Cortex of kidney (tissue), 1 donor: ENCODE results near the gene KCNG2.

Source experiments
- DNase-seq: peaks from one replicate; lab custom pipeline; 2025; lab: John Stamatoyannopoulos, UW

Gene KCNG2

DNA sequence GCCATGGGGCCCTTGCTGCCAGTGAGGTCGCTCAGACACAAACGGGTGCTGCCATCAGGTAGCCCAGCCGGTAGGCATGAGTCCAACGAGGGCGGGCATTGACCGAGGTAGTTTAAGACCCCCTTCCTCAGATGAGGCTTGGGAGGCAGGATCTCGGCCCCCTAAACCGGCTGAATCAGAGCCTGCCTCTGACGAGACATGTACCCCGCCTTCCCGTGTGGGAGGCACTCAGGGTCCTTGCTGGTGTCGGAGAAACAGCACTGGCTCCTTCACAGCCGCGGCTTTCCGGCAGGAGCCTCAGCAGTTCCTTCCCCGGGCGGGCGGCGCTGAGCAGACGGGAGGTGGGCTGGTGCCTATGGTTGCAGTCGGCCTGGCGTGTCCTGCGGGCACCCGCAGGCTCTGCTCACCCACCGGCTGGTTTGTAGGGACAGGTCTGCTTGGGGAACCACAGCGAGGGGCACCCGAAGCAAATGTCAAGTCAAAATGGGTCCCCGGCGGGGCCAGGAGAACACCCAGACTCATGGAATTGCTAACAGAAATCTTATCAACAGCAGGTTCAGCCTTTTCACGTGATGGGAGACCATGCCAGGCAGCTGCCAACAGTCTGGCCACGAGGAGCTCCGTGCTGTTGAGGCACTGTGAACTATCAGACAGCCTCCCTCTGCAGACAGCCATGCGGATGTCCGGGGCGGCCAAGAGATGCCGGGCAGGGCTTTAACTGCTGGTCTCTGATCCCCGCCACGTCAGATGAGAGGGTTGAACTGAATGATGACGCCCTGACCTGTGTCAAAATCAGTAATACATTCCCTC lies 2.8 kb downstream of the KCNG2 start:
- DNase-seq = no peak

DNA sequence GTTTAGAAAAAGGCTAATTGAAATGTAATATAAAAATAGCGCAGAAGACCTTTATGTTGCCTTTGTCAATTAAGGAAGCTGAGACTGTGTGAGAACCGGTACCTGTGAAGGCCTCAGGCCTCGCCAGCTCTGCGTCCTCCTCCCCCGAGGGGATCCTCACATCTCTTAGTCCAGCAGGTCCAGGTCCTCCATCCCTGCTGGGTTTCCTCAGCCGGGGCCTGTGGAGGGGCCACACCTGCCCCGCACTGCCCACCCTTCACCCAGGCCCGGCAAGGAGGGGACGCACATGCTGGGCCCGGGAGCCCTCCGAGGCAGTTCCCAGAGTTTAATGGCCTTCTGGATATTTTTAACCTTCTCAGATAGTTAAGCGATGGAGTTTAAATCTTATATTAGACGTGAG lies 3.5 kb downstream of the KCNG2 start:
- no peak for DNase-seq

DNA sequence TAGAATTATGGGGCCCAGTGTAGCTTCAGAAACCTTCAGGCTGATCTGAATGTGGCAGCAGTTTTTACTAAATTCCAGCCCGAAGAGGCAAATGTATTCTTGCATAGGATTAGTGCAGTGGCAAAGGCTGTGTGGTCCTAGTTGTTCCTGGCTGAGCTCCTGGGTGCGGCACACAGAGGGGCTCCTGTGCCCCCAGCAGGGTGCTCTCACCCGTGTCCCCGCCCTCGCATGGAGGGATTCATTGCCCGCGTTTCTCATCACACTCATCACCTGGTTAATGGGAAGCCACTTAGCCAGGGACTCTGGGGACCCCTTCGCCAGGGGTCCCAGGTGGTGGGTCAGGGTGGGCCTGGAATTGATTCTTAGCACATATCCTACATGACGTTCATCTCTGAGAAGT lies 3.9 kb downstream of the KCNG2 start:
- no peak for DNase-seq

DNA sequence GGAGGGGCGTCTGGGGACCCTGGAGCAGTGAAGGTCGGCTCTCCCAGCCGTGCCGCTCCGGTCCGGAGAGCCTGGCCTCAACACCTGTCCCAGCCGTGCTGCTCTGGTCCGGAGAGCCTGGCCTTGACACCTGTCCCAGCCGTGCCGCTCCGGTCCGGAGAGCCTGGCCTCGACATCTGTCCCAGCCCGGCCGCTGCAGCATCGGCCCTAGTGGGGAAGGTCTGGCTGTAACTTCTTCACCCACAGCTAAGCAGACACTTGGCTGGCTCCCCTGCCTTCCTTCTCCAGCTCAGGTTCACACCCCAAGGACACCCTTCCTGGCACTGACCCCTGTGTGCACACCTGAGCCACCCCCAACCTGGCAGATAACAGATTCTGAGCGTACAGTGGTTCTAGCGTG lies 4.6 kb downstream of the KCNG2 start:
- no peak for DNase-seq

DNA sequence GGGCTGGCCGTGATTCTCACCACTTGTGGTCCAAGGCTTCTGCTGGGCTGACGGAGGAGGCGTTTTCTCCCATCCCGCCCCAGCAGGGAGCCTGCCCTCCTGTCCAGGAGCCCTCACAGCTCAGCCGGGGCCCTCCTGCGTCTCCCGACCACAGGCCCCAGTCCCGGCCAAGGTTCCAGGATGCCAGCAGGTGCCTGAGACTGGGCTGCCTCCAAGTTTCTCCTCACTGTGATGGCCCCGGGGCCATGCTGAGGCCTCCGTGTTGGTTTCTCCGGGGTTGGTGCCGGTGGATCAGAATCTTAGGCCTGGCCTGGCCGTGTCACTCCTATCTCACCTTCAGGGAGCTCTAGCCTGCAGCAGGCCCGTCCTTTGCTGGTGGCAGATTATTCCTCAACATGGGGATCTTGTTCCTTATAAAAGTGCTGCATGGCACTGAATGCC lies 5.9 kb downstream of the KCNG2 start:
- no peak for DNase-seq

DNA sequence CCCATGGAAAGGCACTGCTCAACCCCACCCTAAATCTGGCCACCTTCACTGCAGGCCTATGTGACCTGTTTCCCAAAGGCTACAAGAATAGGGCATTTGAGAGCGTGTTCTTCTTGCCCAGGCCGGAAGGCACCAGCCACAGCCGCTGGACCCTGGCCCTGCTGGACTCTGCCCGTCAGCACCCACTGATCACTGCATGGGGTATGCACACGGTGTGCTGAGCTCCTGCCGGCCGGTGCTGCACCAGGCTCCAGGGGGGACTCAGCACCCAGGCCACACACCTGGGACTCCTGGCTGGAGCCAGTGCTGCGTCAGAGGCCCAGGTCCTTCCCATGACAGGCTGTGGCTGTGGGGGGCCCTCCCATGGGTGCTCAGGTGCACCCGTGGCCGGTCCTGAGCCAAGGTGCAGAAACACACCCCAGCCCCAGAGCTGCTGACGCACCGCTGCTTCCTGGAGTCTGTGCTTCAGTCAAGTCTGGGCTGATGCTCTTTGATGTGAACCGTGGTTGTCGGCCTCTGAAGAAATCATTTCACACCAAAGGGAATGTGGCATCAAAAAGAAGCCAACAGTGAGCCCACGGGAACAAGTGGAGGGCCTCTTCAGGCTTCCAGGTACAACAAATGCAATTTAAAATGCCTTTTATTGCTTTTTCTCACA lies 6.5 kb downstream of the KCNG2 start:
- DNase-seq = no peak

DNA sequence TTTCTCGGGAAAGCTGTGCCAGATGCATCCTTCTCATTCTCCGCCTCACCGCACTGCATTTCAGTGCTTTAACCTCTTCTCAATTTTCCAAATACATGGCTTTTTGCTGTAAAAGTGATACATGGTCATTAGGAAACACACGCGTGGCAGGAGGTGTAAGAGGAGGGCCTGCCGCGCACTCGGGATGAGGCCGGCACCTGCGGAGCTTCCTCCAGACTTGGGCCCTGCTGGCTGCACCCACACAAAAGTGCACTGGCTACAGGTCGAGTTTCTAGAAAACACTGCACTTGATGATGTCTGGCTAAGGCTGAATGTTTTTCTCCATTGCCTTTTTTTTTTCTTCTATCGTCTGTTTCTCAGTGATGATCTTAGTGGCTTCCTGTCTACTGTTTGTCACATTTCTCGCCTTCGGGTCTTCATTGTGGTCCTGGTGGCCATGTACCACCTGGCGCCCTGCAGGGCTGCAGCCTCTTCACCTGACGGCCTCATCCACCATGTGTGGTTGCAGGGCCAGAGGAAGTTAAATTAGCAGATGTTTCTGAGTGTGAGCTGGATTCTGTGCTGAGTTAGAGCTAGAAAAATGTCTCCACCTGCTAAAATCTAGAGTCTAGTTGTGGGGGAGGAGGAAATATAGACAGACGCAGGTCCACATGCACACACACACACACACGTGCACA lies 7.6 kb downstream of the KCNG2 start:
- DNase-seq = no peak

DNA sequence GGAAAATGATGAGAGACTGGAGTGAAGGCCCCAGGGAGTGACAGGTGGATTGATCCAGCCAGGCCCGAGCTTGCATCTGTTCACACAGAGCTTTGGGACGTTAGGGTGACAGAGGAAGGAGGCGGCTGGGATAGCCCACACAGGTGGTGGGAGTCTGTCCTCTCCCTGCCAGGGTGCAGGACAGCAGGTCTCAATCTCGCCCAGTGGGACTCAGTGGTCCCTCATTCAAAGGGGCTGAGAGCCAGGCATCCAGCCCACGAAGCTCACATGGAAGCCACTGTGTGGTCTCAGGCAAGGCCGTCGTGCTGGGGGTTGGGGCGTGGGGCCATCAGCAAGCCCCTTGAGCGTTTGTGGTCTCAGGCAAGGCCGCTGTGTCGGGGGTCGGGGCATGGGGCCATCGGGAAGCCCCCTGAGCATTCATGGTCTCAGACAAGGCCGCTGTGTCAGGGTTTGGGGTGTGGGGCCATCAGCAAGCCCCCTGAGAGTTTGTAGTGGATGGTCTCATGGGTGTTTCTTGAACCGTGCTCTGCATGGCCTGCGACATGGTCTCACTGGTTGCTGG lies 8.3 kb downstream of the KCNG2 start:
- DNase-seq = no peak

DNA sequence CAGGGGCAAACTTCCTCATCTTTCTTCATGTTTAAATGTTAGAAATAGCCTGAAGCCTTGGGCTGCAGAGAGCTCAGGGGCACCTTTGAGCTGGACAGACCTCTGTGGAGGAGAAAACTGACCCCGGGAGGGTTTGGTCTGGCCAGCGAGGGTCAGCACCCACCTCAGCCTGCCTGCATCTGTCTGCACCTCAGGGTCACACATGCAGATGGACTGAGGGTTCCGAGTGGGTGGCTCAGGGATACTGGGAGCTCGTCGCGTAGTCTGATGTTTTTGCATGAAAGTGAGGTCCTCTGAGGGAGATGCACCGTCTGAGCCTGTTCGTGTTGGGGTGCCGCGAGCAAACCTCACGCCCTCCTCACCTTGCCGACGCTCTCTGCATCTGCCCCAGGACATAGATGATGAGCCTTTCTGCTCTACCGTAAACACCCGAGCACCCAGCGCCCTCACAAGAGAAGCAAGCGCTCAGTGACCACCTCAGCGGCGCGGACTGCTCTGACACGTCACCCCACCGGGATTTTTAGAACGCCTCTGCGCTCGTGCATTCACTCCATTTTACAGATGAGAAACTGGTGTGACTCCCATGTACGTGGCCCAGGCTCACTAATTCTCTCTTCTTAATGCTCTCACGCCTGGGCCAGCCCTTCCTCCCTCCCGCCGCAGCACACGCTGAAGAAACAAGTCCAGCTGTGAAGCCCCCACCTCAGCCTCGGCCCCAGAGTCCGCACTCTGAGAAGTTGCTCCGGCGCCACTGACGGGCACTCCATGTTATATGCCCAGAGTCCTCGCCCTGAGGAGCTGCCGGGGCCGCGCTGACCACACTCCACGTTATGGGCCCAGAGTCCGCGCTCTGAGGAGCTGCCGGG lies 9.5 kb downstream of the KCNG2 start:
- DNase-seq = no peak

DNA sequence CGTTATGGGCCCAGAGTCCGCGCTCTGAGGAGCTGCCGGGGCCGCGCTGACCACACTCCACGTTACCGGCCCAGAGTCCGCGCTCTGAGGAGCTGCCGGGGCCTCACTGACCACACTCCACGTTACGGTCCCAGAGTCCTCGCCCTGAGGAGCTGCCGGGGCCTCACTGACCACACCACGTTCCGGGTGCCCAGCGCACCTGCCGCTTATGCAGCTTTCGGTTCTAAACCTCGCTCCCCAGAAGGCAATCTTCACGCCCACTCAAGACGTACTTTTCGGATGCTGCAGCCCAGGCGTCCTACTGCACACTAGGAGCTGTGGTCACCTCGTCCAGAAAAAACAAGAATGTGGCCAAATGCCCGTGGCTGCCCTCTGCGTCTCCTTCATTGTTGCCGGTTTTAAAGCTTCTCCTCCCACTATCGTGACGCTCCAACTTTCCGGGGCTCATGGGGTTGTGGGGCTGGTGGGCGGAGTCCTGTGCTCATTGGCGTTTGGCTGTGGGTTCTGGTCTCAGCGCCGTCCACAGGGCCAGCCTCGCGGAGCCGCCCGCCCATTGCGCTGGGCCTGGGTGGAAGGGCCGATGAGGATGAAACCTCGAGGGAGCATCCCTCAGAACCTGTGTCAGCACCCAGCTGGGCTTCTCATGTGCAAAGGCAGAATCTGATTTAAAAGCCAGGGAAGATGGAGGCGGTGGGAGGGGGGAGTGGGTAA lies 11.9 kb downstream of the KCNG2 start:
- no peak for DNase-seq

DNA sequence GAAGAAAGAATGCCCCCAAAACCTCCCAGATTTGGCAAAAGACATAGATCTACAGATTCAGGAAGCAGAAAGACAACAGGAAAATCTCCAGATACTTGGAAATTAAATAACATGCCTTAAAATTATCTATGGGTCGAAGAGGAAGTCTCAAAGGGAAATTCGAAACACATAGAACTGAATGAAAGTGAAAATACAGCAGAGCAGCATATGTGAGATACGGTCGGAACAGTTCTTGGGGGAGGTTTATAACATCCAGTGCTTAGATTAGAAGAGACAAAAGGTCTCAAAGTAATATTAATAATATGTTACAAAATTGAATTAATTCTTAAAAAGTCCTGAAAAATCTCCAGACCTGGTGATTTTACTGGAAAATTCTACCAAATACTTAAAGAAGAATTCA lies 14.3 kb downstream of the KCNG2 start:
- no peak for DNase-seq

DNA sequence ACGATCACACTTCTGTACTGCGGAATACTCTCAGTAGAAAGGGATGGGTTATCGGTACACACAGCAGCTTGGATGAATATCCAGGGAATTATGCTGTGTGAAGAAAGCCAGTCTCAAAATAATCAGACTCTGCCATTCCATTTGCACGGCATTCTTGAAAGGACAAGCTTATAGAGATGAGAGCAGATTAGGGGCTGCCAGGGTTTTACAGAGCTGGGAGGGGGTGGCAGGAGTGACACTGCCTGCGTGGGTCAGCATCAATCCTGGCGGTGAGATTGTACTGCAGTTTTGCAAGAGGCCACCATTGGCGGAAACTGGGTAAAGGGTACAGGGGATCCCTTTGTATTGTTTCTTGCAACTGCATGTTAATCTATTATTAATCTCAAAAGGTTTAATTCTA lies 16.6 kb downstream of the KCNG2 start:
- no peak for DNase-seq

DNA sequence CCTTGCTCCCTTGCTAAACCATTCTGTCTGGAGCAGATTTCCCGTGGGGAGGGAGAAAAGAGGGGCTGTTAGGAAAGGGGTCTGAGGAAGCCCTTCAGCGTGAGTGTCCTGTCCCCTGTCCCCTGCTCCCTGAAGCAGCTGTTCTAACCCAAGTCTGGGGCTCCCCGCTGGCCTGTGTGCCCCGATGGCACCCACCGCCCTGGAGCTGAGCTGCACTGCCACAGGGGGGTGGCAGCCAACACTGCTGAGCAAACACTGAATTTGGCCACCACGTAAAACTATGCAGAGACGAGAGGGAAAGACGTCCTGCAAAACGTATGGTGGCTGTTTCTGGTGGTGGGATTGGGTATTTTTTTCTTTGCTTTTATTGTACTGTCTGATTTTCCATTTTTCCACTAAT lies 17.9 kb downstream of the KCNG2 start:
- no peak for DNase-seq

DNA sequence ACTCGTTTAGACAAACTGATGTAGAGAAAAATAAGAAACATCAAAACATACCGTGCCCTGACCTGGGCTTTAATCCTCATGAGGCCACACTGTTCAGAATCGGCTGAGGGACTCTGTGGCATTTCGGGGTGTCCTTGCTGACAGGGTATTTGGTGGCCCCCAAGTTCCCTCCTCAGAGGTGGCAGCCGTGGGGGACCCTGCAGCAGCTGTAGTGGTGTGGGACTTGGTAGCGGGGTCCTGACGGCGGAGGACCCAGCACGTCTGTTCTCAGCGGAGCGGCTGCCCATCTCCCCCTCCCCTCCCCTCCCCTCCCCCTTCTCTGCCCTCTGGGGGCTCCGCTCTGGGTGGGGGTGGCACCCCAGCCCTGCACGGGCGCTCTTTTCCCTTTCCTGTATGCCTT lies 18.4 kb downstream of the KCNG2 start:
- no peak for DNase-seq

DNA sequence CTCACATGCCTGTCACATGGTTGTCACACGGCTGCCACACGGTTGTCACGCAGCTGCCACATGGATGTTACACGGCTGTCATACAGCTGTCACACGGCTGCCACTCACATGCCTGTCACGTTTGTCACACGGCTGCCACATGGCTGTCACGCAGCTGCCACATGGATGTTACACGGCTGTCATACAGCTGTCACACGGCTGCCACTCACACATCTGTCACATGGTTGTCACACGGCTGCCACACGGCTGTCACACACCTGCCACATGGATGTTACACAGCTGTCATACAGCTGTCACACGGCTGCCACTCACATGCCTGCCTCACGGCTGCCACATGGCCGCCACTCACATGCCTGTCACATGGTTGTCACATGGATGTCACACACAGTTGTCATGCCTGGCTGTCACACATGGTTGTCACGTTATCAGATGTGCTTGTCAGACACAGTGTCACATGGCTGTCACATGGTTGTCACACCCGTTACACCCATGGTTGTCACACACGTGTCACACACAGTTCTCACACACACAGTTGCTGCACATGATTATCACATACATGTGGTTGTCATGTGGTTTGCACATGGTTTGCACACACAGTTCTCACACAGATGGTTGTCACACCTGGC lies 19.4 kb downstream of the KCNG2 start:
- DNase-seq = no peak

DNA sequence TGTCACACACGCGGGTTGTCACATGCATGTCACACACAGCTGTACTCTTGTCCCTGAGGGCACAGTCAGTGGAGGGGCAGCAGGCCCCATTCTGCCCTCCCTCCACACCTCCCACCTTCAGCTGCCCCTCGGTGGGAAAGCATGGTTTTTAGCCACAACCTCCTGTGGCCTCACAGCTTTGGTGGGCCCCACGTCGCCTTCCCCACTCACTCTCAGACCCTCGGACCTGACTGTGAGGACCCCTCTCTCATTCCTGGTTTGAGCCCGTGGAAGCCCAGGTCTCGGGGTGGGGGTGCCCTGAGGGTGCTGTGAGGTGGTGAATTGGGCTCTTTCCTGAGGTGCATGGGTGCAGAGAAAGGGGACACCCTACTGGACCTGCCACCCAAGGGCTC lies 19.9 kb downstream of the KCNG2 start:
- DNase-seq = no peak

DNA sequence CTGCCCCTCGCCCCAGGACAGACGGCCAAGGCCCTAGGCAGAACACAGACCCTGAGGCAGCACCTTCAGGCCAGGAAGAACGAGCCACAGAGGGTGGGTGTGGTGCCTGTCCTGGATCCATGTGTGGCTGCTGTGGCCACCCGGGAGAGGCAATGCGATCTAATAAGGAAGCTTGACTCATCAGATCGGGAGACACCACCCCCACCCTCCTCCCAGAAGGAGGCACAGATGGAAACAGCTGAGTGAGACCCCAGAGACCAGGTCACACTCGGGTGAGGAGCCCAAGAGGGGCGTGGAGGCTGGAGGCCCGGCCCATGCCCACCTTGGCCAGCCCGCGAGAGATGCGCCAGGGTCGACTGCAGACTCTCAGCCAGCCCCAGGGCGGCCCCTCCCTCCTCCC lies 20.3 kb downstream of the KCNG2 start:
- DNase-seq = no peak

DNA sequence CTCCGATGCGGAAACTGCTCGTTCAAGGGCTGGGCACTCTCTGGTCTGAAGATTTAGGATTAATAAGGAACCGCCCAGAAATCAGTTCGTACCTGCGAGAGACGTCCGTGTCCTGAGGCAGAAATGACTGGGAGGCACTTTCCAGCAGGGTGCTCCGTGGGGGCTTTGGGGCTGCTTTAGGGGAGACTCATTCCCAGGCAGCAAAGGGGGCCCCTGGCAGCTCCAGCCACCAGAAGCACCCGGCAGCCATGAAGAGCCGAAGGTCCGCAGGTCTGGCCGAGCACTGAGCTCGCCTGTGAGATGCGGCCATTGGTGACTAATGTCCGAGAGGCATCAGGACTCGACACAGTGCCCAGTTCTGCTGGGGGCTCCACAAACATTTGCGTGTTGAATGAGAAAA lies 20.9 kb downstream of the KCNG2 start:
- DNase-seq = no peak

DNA sequence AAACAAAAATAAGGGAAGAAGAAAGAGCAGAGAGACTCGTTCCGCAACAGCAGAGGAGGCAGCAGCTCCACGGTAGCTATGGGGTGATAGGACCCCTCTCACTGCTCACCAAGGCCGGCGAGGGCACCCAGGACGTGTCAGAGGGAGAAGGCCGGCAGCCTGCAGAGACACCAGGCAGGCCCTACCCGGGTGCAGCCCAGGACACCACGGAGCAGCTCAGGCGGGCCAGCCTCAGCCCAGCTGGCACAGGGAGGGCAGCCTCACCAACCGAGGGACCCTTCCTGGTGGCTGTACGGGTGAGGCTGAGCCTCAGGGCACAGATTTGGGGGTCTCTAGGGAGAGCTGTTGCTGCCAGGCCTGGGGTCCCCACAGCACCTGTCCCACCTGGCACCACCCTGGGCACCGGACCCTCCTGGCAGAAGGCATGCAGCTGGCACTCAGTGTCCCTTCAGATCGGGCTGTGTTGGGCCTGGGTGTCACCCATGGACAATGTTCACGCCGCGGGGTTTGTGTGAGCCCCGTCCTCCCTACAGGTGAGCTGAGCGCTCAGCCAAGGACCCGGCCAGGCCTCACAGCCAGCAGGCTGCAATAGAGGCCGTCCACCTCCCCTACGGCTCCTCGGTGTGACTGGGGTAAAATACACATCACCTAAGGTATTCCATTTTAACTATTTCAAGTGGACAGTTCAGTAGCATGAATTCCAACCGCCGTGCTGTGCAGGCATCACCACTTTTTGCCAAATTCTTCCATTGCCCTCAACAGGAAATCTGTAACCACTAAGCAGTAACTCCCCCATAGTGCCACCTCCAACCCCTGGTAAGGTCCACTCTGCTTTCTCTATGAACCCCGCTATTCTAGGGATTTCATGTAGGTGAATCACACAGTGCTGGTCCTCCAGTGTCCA lies 21.6 kb downstream of the KCNG2 start:
- no peak for DNase-seq

DNA sequence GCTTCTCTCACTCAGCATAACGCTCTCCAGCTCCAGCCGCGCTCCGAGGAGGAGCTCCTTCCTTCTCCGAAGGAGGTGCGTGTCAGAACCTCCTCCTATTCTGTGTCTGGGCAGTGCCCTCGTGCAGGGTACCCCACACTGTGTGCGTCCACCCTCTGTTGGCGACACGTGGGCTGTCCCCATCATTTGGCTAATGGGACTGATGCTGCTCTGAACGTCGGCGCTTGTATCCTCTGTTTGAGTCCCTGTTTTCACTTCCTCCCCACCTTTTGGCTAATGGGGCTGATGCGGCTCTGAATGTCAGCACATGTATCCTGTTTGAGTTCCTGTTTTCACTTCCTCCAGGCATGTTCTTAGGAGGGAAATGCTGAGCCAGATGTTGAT lies 22.2 kb downstream of the KCNG2 start:
- no peak for DNase-seq
